Keratinocyte (primary cell): ENCODE data around the gene AFAP1L2. TPM values are rescaled to one million over a fixed set of nuclear protein-coding genes. Genes with fewer than 3 reads are reported as not detected.

Experiments
- DNase-seq: peaks from one replicate; pipeline ENCODE4 v3.0.0-alpha.2; 2011; ENCODE audit warnings: low read depth, missing footprints, low spot score
- FAIRE-seq: peaks from 2 replicates; lab custom pipeline; 2011; peaks lifted over from hg19 to GRCh38; lab: Jason Lieb, UNC
- H2AFZ ChIP-seq: 2 replicates; pipeline ENCODE4 v1.6.0; 2012; ENCODE audit warnings: low read length, control low read depth, inconsistent platforms; ENCODE audit not compliant: control insufficient read depth
- H3K27ac ChIP-seq: 2 replicates; pipeline ENCODE4 v1.5.1; 2011; ENCODE audit warnings: low read length; ENCODE audit not compliant: control insufficient read depth, insufficient read depth
- H3K27me3 ChIP-seq: 3 replicates; pipeline ENCODE4 v1.6.0; 2011; ENCODE audit warnings: low read length; ENCODE audit not compliant: control insufficient read depth, insufficient read depth; ENCODE audit errors: extremely low read depth
- H3K36me3 ChIP-seq, 2 experiments: 2 replicates in 1 of 2; 3 replicates in 1 of 2; pipeline ENCODE4 v1.5.1; 2011; ENCODE audit warnings: low read length in 2 of 2, mild to moderate bottlenecking in 1 of 2; ENCODE audit not compliant: control insufficient read depth in 2 of 2, insufficient read depth in 2 of 2; ENCODE audit errors: extremely low read depth in 1 of 2
- H3K4me1 ChIP-seq: 3 replicates; pipeline ENCODE4 v1.5.1; 2011; ENCODE audit warnings: low read length; ENCODE audit not compliant: control insufficient read depth, insufficient read depth; ENCODE audit errors: extremely low read depth
- H3K4me2 ChIP-seq: 3 replicates; pipeline ENCODE4 v1.6.0; 2011; ENCODE audit warnings: low read depth, low read length; ENCODE audit not compliant: control insufficient read depth, insufficient read depth; ENCODE audit errors: extremely low read depth
- H3K4me3 ChIP-seq, 3 experiments: fragments of 200-600 bp in 1 of 3; sonication (generic) in 1 of 3; 2 replicates in 2 of 3; 3 replicates in 1 of 3; pipeline ENCODE4 v1.5.1; 2011 to 2016; ENCODE audit warnings: low read length in 3 of 3, mild to moderate bottlenecking in 3 of 3, control low read depth in 2 of 3, inconsistent platforms in 1 of 3, low read depth in 1 of 3, mixed read lengths in 1 of 3, mixed run types in 1 of 3, moderate library complexity in 1 of 3; ENCODE audit not compliant: control insufficient read depth in 2 of 3, insufficient read depth in 2 of 3; ENCODE audit errors: extremely low read depth in 1 of 3
- H3K79me2 ChIP-seq: 2 replicates; pipeline ENCODE4 v1.6.0; 2012; ENCODE audit warnings: low read length; ENCODE audit not compliant: control insufficient read depth, insufficient read depth
- H3K9ac ChIP-seq: 3 replicates; pipeline ENCODE4 v1.6.0; 2011; ENCODE audit warnings: low read length; ENCODE audit not compliant: control insufficient read depth, insufficient read depth; ENCODE audit errors: extremely low read depth
- H3K9me1 ChIP-seq: 3 replicates; pipeline ENCODE4 v1.6.0; 2011; ENCODE audit warnings: low read length; ENCODE audit not compliant: control insufficient read depth, insufficient read depth; ENCODE audit errors: extremely low read depth
- H3K9me3 ChIP-seq: 2 replicates; pipeline ENCODE4 v1.5.1; 2012; ENCODE audit warnings: low read depth, low read length; ENCODE audit not compliant: control insufficient read depth
- H4K20me1 ChIP-seq: 3 replicates; pipeline ENCODE4 v1.6.0; 2011; ENCODE audit warnings: low read length; ENCODE audit not compliant: control insufficient read depth, insufficient read depth; ENCODE audit errors: extremely low read depth
- CTCF ChIP-seq, 3 experiments: IDR thresholded peaks in 1 of 3; conservative IDR thresholded peaks in 1 of 3; optimal IDR thresholded peaks in 1 of 3; 2 replicates in 2 of 3; 3 replicates in 1 of 3; pipeline versions ENCODE3 to v1.5.1; 2011; ENCODE audit warnings: low read length in 3 of 3, mild to moderate bottlenecking in 3 of 3, moderate library complexity in 2 of 3, control low read depth in 1 of 3, inconsistent platforms in 1 of 3; ENCODE audit not compliant: insufficient read depth in 2 of 3; ENCODE audit errors: extremely low read depth in 1 of 3
- EZH2 ChIP-seq: IDR thresholded peaks from one replicate; pipeline ENCODE4 v1.6.1; 2012; ENCODE audit warnings: inconsistent platforms, mild to moderate bottlenecking, low read length, moderate library complexity
- dilution Hi-C: fragments of 300-500 bp; cut with MboI; formaldehyde crosslinking; loops from one replicate; pipeline ENCODE4 v1.7.0; 2020; ENCODE audit warnings: low sequenced_read_pairs; ENCODE audit not compliant: extremely low pct_ligation_motif_present
- polyA plus RNA-seq, 5 experiments: library from polyadenylated mRNA; depleted of rRNA in 3 of 5; stranded (reverse) in 3 of 5; stranded (forward) in 1 of 5; unstranded in 1 of 5; fragments of >200 nt; gene quantifications; 1 replicate in 1 of 5; 2 replicates in 3 of 5; 3 replicates in 1 of 5; pipeline versions ENCODE4 v1.2.1 to v1.2.3, GENCODE V29; 2011 to 2012; ENCODE audit warnings: missing spikeins in 2 of 5, low read depth in 1 of 5, low replicate concordance in 1 of 5

The AFAP1L2 gene
- polyA plus RNA-seq, 1 donor (not counting 4 experiments of a cell fraction or from before 2014, with no cell fraction given): 40.4 TPM

GRCh38 chr10:114379631-114380041 is 24.7 kb downstream of the AFAP1L2 start:
- TF ChIP-seq CTCF (optimal IDR thresholded peaks at IDR 0.05 in 1 of 3, IDR thresholded peaks at IDR 0.05 in 1 of 3, conservative IDR thresholded peaks at IDR 0.05 in 1 of 3; ENCODE audit: extremely low read depth in 1 of 3, insufficient read depth in 2 of 3, low read length in 3 of 3): no peak
- TF ChIP-seq EZH2: no peak
- peaks cover 8% of the 10 kb centered on the region for H3K4me1 ChIP-seq
- dilution Hi-C loops: no loop called here
- H3K79me2 ChIP-seq: peaks cover 72% of the 10 kb centered on the region
- no peak overlapping the region for H3K27ac ChIP-seq
- no peaks in the 10 kb centered on the region for H3K9me3 ChIP-seq
- FAIRE-seq (peak; percentile 34), DNase-seq (no peak)
- H2AFZ ChIP-seq: no peak overlapping the region
- H3K4me2 ChIP-seq: no peak overlapping the region
- H3K9ac ChIP-seq: no peak overlapping the region
- H3K27me3 ChIP-seq: no peaks in the 10 kb centered on the region
- H3K36me3 ChIP-seq: peaks cover 4% of the 10 kb centered on the region in 2 experiments
- no peak overlapping the region for H3K4me3 ChIP-seq
- peaks cover 5% of the 10 kb centered on the region for H3K9me1 ChIP-seq
- H4K20me1 ChIP-seq: peaks cover 3% of the 10 kb centered on the region

- no peak overlapping the region for H3K4me2 ChIP-seq
- no peaks in the 10 kb centered on the region for H3K27me3 ChIP-seq
- H3K9me3 ChIP-seq: no peaks in the 10 kb centered on the region
- peaks cover 5% of the 10 kb centered on the region for H3K9me1 ChIP-seq
- H3K36me3 ChIP-seq: peaks cover 3 to 4% of the 10 kb centered on the region in 2 experiments
- H3K27ac ChIP-seq: no peak overlapping the region
- peaks cover 74% of the 10 kb centered on the region for H3K79me2 ChIP-seq
- H3K4me1 ChIP-seq: peaks cover 14% of the 10 kb centered on the region
- no peak overlapping the region for H3K4me3 ChIP-seq
- dilution Hi-C loops: no loop called here
- DNase-seq (no peak), FAIRE-seq (no peak)
- no peak overlapping the region for H2AFZ ChIP-seq
- H3K9ac ChIP-seq: no peak overlapping the region
- TF ChIP-seq CTCF (optimal IDR thresholded peaks at IDR 0.05 in 1 of 3, IDR thresholded peaks at IDR 0.05 in 1 of 3, conservative IDR thresholded peaks at IDR 0.05 in 1 of 3; ENCODE audit: extremely low read depth in 1 of 3, insufficient read depth in 2 of 3, low read length in 3 of 3) (no peak), EZH2 (no peak)
- H4K20me1 ChIP-seq: peaks cover 3% of the 10 kb centered on the region
Observed at GRCh38 chr10:114376523-114376922, 27.8 kb downstream of the AFAP1L2 start.
